MV-4-11 (cell line): ENCODE measurements around the gene RNF208.
A peak's percentile ranks its signal among the peaks of the same experiment; 100 is the strongest.

Experiments
- DNase-seq: peaks from one replicate; lab custom pipeline; 2025; lab: John Stamatoyannopoulos, UW

The RNF208 gene

GRCh38 chr9:137191691-137192447 lies 30.2 kb downstream of the RNF208 start:
- no peak for DNase-seq

- no peak for DNase-seq
Observed at GRCh38 chr9:137191245-137191644, 30.8 kb downstream of the RNF208 start.

GRCh38 chr9:137190315-137190856 lies 31.7 kb downstream of the RNF208 start:
- DNase-seq: no peak

GRCh38 chr9:137189297-137190295 lies 32.4 kb downstream of the RNF208 start:
- no peak for DNase-seq

- peak; percentile 88 for DNase-seq
Observed at GRCh38 chr9:137188490-137189296, 33.3 kb downstream of the RNF208 start, which contains the start of the genes ANAPC2 and SSNA1. TSS of gene ANAPC2 (minus strand) at chr9:137188560. CDS start at chr9:137188532, 28 bp downstream. TSS of gene SSNA1 (plus strand) at chr9:137188676. CDS start at chr9:137188727, 51 bp downstream.

- no peak for DNase-seq
Observed at GRCh38 chr9:137188086-137188489, 34.0 kb downstream of the RNF208 start.

- no peak for DNase-seq
Observed at GRCh38 chr9:137187386-137187785, 34.7 kb downstream of the RNF208 start.

- DNase-seq: no peak
Observed at GRCh38 chr9:137186385-137186784, 35.7 kb downstream of the RNF208 start.

GRCh38 chr9:137185921-137186320 lies 36.1 kb downstream of the RNF208 start:
- no peak for DNase-seq

- no peak for DNase-seq
Observed at GRCh38 chr9:137184881-137185660, 37.0 kb downstream of the RNF208 start.

GRCh38 chr9:137183980-137184595 lies 38.0 kb downstream of the RNF208 start:
- DNase-seq: no peak

GRCh38 chr9:137182836-137183235 lies 39.2 kb downstream of the RNF208 start:
- no peak for DNase-seq

GRCh38 chr9:137181680-137182079 lies 40.4 kb downstream of the RNF208 start:
- DNase-seq: no peak

GRCh38 chr9:137180491-137180890 lies 41.5 kb downstream of the RNF208 start:
- no peak for DNase-seq

- DNase-seq: no peak
Observed at GRCh38 chr9:137179761-137180160, 42.3 kb downstream of the RNF208 start.

- DNase-seq: no peak
Observed at GRCh38 chr9:137178939-137179630, 43.0 kb downstream of the RNF208 start.

- peak; percentile 36 for DNase-seq
Observed at GRCh38 chr9:137178201-137178938, 43.7 kb downstream of the RNF208 start.

- DNase-seq: no peak
Observed at GRCh38 chr9:137176302-137177182, 45.5 kb downstream of the RNF208 start.
